HT1080 (cell line): ENCODE results near the gene PREPL. TPM values are rescaled to one million over a fixed set of nuclear protein-coding genes. Genes with fewer than 3 reads are reported as not detected.

ENCODE experiments used
- total RNA-seq: library from RNA; depleted of rRNA; stranded (reverse); fragments of >200 nt; shearing (Covaris generic); gene quantifications from 2 replicates; pipeline ENCODE4 v1.2.3, GENCODE V29; 2014; rRNA removed

PREPL gene
- total RNA-seq, 1 experiment from 2014 or later, result 20.3 TPM

Other genes starting within 250 kb of the PREPL start
- gene PPM1B, start 192.6 kb downstream of the PREPL start, total RNA-seq, result 15.9 and 22.6 TPM in 2 replicates
- gene SLC3A1, start 86.0 kb downstream of the PREPL start, total RNA-seq, result not detected in 2 replicates
- 4.3 and 4.6 TPM in 2 replicates for gene CAMKMT, start 453 bp upstream of the PREPL start, total RNA-seq